ENCODE measurements around the gene KIF18B. TPM values are rescaled to one million over a fixed set of nuclear protein-coding genes. Genes with fewer than 3 reads are reported as not detected.
A peak's percentile ranks its signal among the peaks of the same experiment; 100 is the strongest.

KIF18B gene
- total and polyA plus RNA-seq, 2 donors (not counting 3 experiments of a cell fraction or from before 2014, with no cell fraction given) = 24.5 to 50.3 TPM

GRCh38 chr17:44900894-44901293 is 46.7 kb downstream of the KIF18B start:
- DNase-seq (ENCODE audit: low read depth, low spot score) (peak; percentile 93), FAIRE-seq (peak; percentile 99)
- CTCF ChIA-PET = interaction anchor here (0.7 to 6.2 kb wide), 10 partner anchors 9 to 198 kb away, joined by 3 to 94 read pairs (median 6); partner anchors contain the start of gene GFAP
- no peak for TF ChIP-seq POLR2A (IDR thresholded peaks at IDR 0.05; ENCODE audit: low read depth, low read length)
- TF ChIP-seq JUN (IDR thresholded peaks at IDR 0.05; ENCODE audit: borderline replicate concordance, insufficient read depth, insufficient read length, low read depth) = peak; percentile 81
- H3K79me2 ChIP-seq (ENCODE audit: control insufficient read depth, insufficient read depth, low read length) = peaks cover 29% of the 10 kb centered on the region
- no TSS peak for BruUV-seq (replicated peaks)
- peak overlapping the region; percentile 33 for H3K4me2 ChIP-seq (ENCODE audit: insufficient read depth, low read length)
- no peak overlapping the region for H3K4me3 ChIP-seq (replicated peaks in 1 of 3; ENCODE audit: insufficient read depth in 1 of 3, low read depth in 1 of 3, low read length in 3 of 3)
- H3K27ac ChIP-seq (ENCODE audit: insufficient read depth, low read depth, low read length) = peak overlapping the region; percentile 54
- intact Hi-C loops (cut with micrococcal nuclease) = loop anchor here (1.0 to 2.0 kb wide), 2 partner anchors 19 to 232 kb away; partner anchors contain the start of gene PLCD3
- H3K9ac ChIP-seq (replicated peaks; ENCODE audit: extremely low read depth, insufficient read depth, low read length) = peak overlapping the region; percentile 50
- H2AFZ ChIP-seq (ENCODE audit: low read depth, low read length) = no peak overlapping the region
- H4K20me1 ChIP-seq (replicated peaks; ENCODE audit: control insufficient read depth, extremely low read depth, insufficient read depth, low read length) = no peaks in the 10 kb centered on the region
- POLR2A ChIA-PET = no interaction called here
- peaks cover 46% of the 10 kb centered on the region for H3K4me1 ChIP-seq (ENCODE audit: control insufficient read depth, extremely low read depth, insufficient read depth, low read length)
- H3K9me3 ChIP-seq (replicated peaks; ENCODE audit: control insufficient read depth, insufficient read depth, low read length) = no peaks in the 10 kb centered on the region
- dilution Hi-C loops (cut with MboI; ENCODE audit: extremely low pct_ligation_motif_present, low sequenced_read_pairs) = no loop called here
- no peaks in the 10 kb centered on the region for H3K9me1 ChIP-seq (replicated peaks; ENCODE audit: control insufficient read depth, extremely low read depth, insufficient read depth, low read length)
- H3K36me3 ChIP-seq (ENCODE audit: control insufficient read depth in 2 of 2, extremely low read depth in 1 of 2, insufficient read depth in 2 of 2, low read length in 2 of 2) = peaks cover 0 to under 1% of the 10 kb centered on the region in 2 experiments
- H3K27me3 ChIP-seq (ENCODE audit: control insufficient read depth in 2 of 2, insufficient read depth in 2 of 2, low read length in 2 of 2) = no peaks in the 10 kb centered on the region

GRCh38 chr17:44899074-44899782 is 48.3 kb downstream of the KIF18B start, which contains the start of gene EFTUD2:
Gene EFTUD2 (minus strand): TSS chr17:44899445. CDS start chr17:44894521, 4,924 bp downstream.
- Histone ChIP-seq H3K9me3 (replicated peaks; ENCODE audit: control insufficient read depth, insufficient read depth, low read length) (no peaks in the 10 kb centered on the region), H3K4me3 (replicated peaks in 1 of 3; ENCODE audit: insufficient read depth in 1 of 3, low read depth in 1 of 3, low read length in 3 of 3) (peak within 1 kb of the TSS; percentile 67 to 97 (median 73)), H3K4me2 (ENCODE audit: insufficient read depth, low read length) (peak within 1 kb of the TSS; percentile 96), H3K27ac (ENCODE audit: insufficient read depth, low read depth, low read length) (peak within 1 kb of the TSS; percentile 96), H2AFZ (ENCODE audit: low read depth, low read length) (peak within 1 kb of the TSS; percentile 50), H3K4me1 (ENCODE audit: control insufficient read depth, extremely low read depth, insufficient read depth, low read length) (peaks cover 37% of the 10 kb centered on the region), H3K36me3 (ENCODE audit: control insufficient read depth in 2 of 2, extremely low read depth in 1 of 2, insufficient read depth in 2 of 2, low read length in 2 of 2) (peaks cover 0 to 7% of the 10 kb centered on the region in 2 experiments), H3K9me1 (replicated peaks; ENCODE audit: control insufficient read depth, extremely low read depth, insufficient read depth, low read length) (no peaks in the 10 kb centered on the region), H3K79me2 (ENCODE audit: control insufficient read depth, insufficient read depth, low read length) (peaks cover 45% of the 10 kb centered on the region), H3K9ac (replicated peaks; ENCODE audit: extremely low read depth, insufficient read depth, low read length) (peak within 1 kb of the TSS; percentile 98), H4K20me1 (replicated peaks; ENCODE audit: control insufficient read depth, extremely low read depth, insufficient read depth, low read length) (no peaks in the 10 kb centered on the region), H3K27me3 (ENCODE audit: control insufficient read depth in 2 of 2, insufficient read depth in 2 of 2, low read length in 2 of 2) (no peaks in the 10 kb centered on the region)
- FAIRE-seq (peak; percentile 99), DNase-seq (ENCODE audit: low read depth, low spot score) (peak; percentile 93)
- intact Hi-C loops (cut with micrococcal nuclease) = no loop called here
- BruUV-seq (replicated peaks) = TSS peak; percentile 16
- ChIA-PET POLR2A (interaction anchor here (0.7 to 0.8 kb wide), 2 partner anchors 10 to 21 kb away, joined by 3 read pairs; no protein-coding TSS in a partner anchor), CTCF (interaction anchor here (0.6 to 6.2 kb wide), 10 partner anchors 9 to 517 kb away, joined by 3 to 94 read pairs (median 8); partner anchors contain the start of genes ACBD4 and GFAP)
- dilution Hi-C loops (cut with MboI; ENCODE audit: extremely low pct_ligation_motif_present, low sequenced_read_pairs) = no loop called here
- TF ChIP-seq EZH2 (IDR thresholded peaks at IDR 0.05; ENCODE audit: borderline replicate concordance, low read depth, low read length, severe bottlenecking) (no peak), MYC (IDR thresholded peaks at IDR 0.05; ENCODE audit: low read depth, low read length) (peak; percentile 19), GATA2 (IDR thresholded peaks at IDR 0.05; ENCODE audit: insufficient read depth, insufficient read length, low read depth, low read length) (no peak), FOS (IDR thresholded peaks at IDR 0.05; ENCODE audit: borderline replicate concordance, insufficient read depth, low read length) (no peak), POLR2A (IDR thresholded peaks at IDR 0.05; ENCODE audit: low read depth, low read length) (peak; percentile 87), POLR2AphosphoS5 (IDR thresholded peaks at IDR 0.05; ENCODE audit: insufficient read depth, low read depth, low read length) (peak; percentile 83), JUN (IDR thresholded peaks at IDR 0.05; ENCODE audit: borderline replicate concordance, insufficient read depth, insufficient read length, low read depth) (no peak)
- TF ChIP-seq, protein P1, sequence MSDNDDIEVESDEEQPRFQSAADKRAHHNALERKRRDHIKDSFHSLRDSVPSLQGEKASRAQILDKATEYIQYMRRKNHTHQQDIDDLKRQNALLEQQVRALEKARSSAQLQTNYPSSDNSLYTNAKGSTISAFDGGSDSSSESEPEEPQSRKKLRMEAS (IDR thresholded peaks at IDR 0.05; ENCODE audit: insufficient read depth, insufficient read length) = peak; percentile 97
- TF ChIP-seq, protein P2, sequence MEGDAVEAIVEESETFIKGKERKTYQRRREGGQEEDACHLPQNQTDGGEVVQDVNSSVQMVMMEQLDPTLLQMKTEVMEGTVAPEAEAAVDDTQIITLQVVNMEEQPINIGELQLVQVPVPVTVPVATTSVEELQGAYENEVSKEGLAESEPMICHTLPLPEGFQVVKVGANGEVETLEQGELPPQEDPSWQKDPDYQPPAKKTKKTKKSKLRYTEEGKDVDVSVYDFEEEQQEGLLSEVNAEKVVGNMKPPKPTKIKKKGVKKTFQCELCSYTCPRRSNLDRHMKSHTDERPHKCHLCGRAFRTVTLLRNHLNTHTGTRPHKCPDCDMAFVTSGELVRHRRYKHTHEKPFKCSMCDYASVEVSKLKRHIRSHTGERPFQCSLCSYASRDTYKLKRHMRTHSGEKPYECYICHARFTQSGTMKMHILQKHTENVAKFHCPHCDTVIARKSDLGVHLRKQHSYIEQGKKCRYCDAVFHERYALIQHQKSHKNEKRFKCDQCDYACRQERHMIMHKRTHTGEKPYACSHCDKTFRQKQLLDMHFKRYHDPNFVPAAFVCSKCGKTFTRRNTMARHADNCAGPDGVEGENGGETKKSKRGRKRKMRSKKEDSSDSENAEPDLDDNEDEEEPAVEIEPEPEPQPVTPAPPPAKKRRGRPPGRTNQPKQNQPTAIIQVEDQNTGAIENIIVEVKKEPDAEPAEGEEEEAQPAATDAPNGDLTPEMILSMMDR (IDR thresholded peaks at IDR 0.05; ENCODE audit: extremely low read depth in 1 of 2, insufficient read depth in 1 of 2, low read depth in 1 of 2, low read length in 2 of 2) = no peak

All from endothelial cell of umbilical vein (primary cell).